ENCODE data around the gene KLHL3. TPM values are rescaled to one million over a fixed set of nuclear protein-coding genes. Genes with fewer than 3 reads are reported as not detected.

The KLHL3 gene
- total and polyA plus RNA-seq, 9 of the 15 experiments (the other 6 are each of a cell fraction or from before 2014, with no cell fraction given): under 0.01 to 1.5 (median 0.22) TPM

GRCh38 chr5:137609127-137609526, 126.8 kb downstream of the KLHL3 start (continued):
- no peak for TF ChIP-seq TFE3 (CRISPR knock-in tag; IDR thresholded peaks at IDR 0.05)
- TF ChIP-seq E2F4 (CRISPR knock-in tag; IDR thresholded peaks at IDR 0.05; ENCODE audit: low read depth): no peak
- TF ChIP-seq KHSRP (IDR thresholded peaks at IDR 0.05): no peak

- POLR2A ChIA-PET: no interaction called here
- 0% methylated on average over 5 of the region's 5 CpGs for WGBS (ENCODE audit: insufficient coverage, low coverage, missing lambda C conversion rate)
- Histone ChIP-seq H3K9me1 (ENCODE audit: control insufficient read depth, insufficient read depth, low read length) (no peaks in the 10 kb centered on the region), H3K27ac (ENCODE audit: extremely low read depth, low read depth, low read length) (no peak overlapping the region), H3K27me3 (ENCODE audit: control insufficient read depth in 2 of 2, insufficient read depth in 2 of 2, low read length in 2 of 2) (peaks cover 9 to 32% of the 10 kb centered on the region in 2 experiments; a peak in 4 of 5 replicates), H4K20me1 (replicated peaks; ENCODE audit: control insufficient read depth, insufficient read depth, low read length) (no peaks in the 10 kb centered on the region; the same call in 1 of the 2 replicates), H3K4me2 (ENCODE audit: insufficient read depth, low read length) (no peak overlapping the region), H3K79me2 (ENCODE audit: control insufficient read depth, insufficient read depth, low read length) (no peaks in the 10 kb centered on the region), H3K36me3 (ENCODE audit: control insufficient read depth, insufficient read depth, low read length) (no peaks in the 10 kb centered on the region), H3K9ac (ENCODE audit: insufficient read depth in 1 of 2, low read depth in 2 of 2, low read length in 2 of 2) (no peak overlapping the region), H2AFZ (ENCODE audit: low read depth, low read length) (no peak overlapping the region), H3K4me3 (no peak overlapping the region), H3K9me3 (replicated peaks; ENCODE audit: control insufficient read depth, insufficient read depth, low read depth, low read length) (no peaks in the 10 kb centered on the region), H3K4me1 (replicated peaks in 1 of 2; ENCODE audit: control insufficient read depth in 2 of 2, insufficient read depth in 2 of 2, low read length in 2 of 2) (no peaks in the 10 kb centered on the region)
- in situ Hi-C loops (cut with MboI) (no loop called here), intact Hi-C loops (cut with micrococcal nuclease) (no loop called here)
- DNase-seq (ENCODE audit: extremely low read depth in 1 of 4, low spot score in 3 of 4): no peak
- BruUV-seq (replicated peaks): no TSS peak
- no peak for ATAC-seq
- TF ChIP-seq KLF6 (CRISPR knock-in tag; IDR thresholded peaks at IDR 0.05; ENCODE audit: borderline replicate concordance) (no peak), ARHGAP35 (IDR thresholded peaks at IDR 0.05; ENCODE audit: partially characterized antibody) (no peak)
- FAIRE-seq: no peak
- CTCF ChIA-PET (ENCODE audit: low intra/inter-chr PET ratio): no interaction called here
Measured at GRCh38 chr5:137607771-137608170, 128.1 kb downstream of the KLHL3 start.
